Hematopoietic multipotent progenitor cell treated with erythropoietin and hydrocortisone succinate and interleukin-3 and kit ligand, for 15 days (in vitro differentiated cells): ENCODE results near the gene CHTF8.

Experiments used
- DNase-seq: peaks from one replicate; pipeline ENCODE4 v3.0.0-alpha.2; 2015; ENCODE audit warnings: low spot score

CHTF8 gene

GRCh38 chr16:69084289-69084688 lies 48.1 kb downstream of the CHTF8 start:
- DNase-seq, result no peak

GRCh38 chr16:69083306-69083941 lies 49.0 kb downstream of the CHTF8 start:
- DNase-seq, result no peak

GRCh38 chr16:69079697-69080096 lies 52.7 kb downstream of the CHTF8 start:
- no peak for DNase-seq

- DNase-seq, result no peak
Observed at GRCh38 chr16:69078073-69078472, 54.3 kb downstream of the CHTF8 start.

GRCh38 chr16:69077251-69077650 lies 55.1 kb downstream of the CHTF8 start:
- DNase-seq, result no peak

GRCh38 chr16:69073181-69073702 lies 59.1 kb downstream of the CHTF8 start:
- no peak for DNase-seq

GRCh38 chr16:69072640-69072974 lies 59.8 kb downstream of the CHTF8 start:
- no peak for DNase-seq

GRCh38 chr16:69071036-69071435 lies 61.4 kb downstream of the CHTF8 start:
- no peak for DNase-seq

- no peak for DNase-seq
Observed at GRCh38 chr16:69069504-69069903, 62.9 kb downstream of the CHTF8 start.
